ENCODE data around the gene PHYKPL.

GRCh38 chr5:178241688-178242231 is 9.2 kb upstream of the PHYKPL start:
- TF ChIP-seq CTCF (IDR thresholded peaks at IDR 0.05; ENCODE audit: borderline replicate concordance, extremely low read depth, low read length, poor library complexity, severe bottlenecking) (no peak), EZH2 (IDR thresholded peaks at IDR 0.05; ENCODE audit: borderline replicate concordance, low read depth, low read length, severe bottlenecking) (no peak)
